IMR-90 (cell line): ENCODE results near the gene SGSH. TPM values are rescaled to one million over a fixed set of nuclear protein-coding genes. Genes with fewer than 3 reads are reported as not detected.

Experiments
- ATAC-seq: fragments of 200-7000 bp; cut with Tn5 transposase; 2 replicates; pipeline ENCODE4 v1.9.1; 2020; ENCODE audit warnings: low read depth, mild to moderate bottlenecking, moderate library complexity
- BruUV-seq: library from RNA; stranded (reverse); fragments of 400-500 nt; replicated peaks from 2 replicates; lab custom pipeline; 2021; lab: Mats Ljungman, UMichigan
- CTCF ChIA-PET: fragments of 300-600 bp; formaldehyde crosslinking; extraction: SDS; loops from one replicate; lab custom pipeline; 2021; ENCODE audit warnings: antibody characterized with exemption; lab: Yijun Ruan, JAX
- POLR2A ChIA-PET: fragments of 300-600 bp; sonication (Branson Sonifier 250); formaldehyde crosslinking; loops from one replicate; lab custom pipeline; 2022; ENCODE audit warnings: antibody characterized with exemption; ENCODE audit not compliant: unreplicated experiment; lab: Charles Lee
- DNase-seq: peaks from one replicate; pipeline ENCODE4 v3.0.0; 2013
- H2AFZ ChIP-seq: replicated peaks from 2 replicates; pipeline ENCODE3; 2013; ENCODE audit warnings: low read length, mild to moderate bottlenecking; ENCODE audit not compliant: poor library complexity
- H2AK5ac ChIP-seq: 2 replicates; pipeline ENCODE4 v1.6.1; 2013; ENCODE audit warnings: low read depth, low read length, inconsistent platforms
- H2AK9ac ChIP-seq: replicated peaks from 2 replicates; pipeline ENCODE3; 2013; ENCODE audit warnings: mild to moderate bottlenecking, low read depth, low read length, moderate library complexity; ENCODE audit not compliant: poor library complexity
- H2BK120ac ChIP-seq: 2 replicates; pipeline ENCODE4 v1.6.1; 2013; ENCODE audit warnings: low read depth, low read length, inconsistent platforms
- H2BK15ac ChIP-seq: 3 replicates; pipeline ENCODE4 v1.6.1; 2013; ENCODE audit warnings: low read depth, low read length, inconsistent platforms
- H2BK20ac ChIP-seq: 2 replicates; pipeline ENCODE4 v1.6.1; 2013; ENCODE audit warnings: low read depth, mild to moderate bottlenecking, inconsistent platforms, low read length, moderate library complexity
- H2BK5ac ChIP-seq: 2 replicates; pipeline ENCODE4 v1.6.1; 2013; ENCODE audit warnings: mild to moderate bottlenecking, low read depth, low read length, inconsistent platforms; ENCODE audit not compliant: poor library complexity, severe bottlenecking
- H3K14ac ChIP-seq: replicated peaks from 2 replicates; pipeline ENCODE4 v1.6.1; 2013; ENCODE audit warnings: low read depth, low read length, inconsistent platforms
- H3K18ac ChIP-seq: 2 replicates; pipeline ENCODE4 v1.6.1; 2013; ENCODE audit warnings: low read depth, low read length, control low read depth
- H3K23ac ChIP-seq: 2 replicates; pipeline ENCODE4 v1.6.1; 2013; ENCODE audit warnings: low read depth, low read length, inconsistent platforms
- H3K27ac ChIP-seq: 2 replicates; pipeline ENCODE4 v1.5.1; 2013; ENCODE audit warnings: mild to moderate bottlenecking, control low read depth, low read length; ENCODE audit not compliant: insufficient read depth
- H3K27me3 ChIP-seq: 2 replicates; pipeline ENCODE4 v1.6.1; 2013; ENCODE audit warnings: low read length; ENCODE audit not compliant: control insufficient read depth, insufficient read depth
- H3K36me3 ChIP-seq: 2 replicates; pipeline ENCODE4 v1.6.1; 2013; ENCODE audit warnings: low read length, mixed read lengths; ENCODE audit not compliant: control insufficient read depth, insufficient read depth
- H3K4ac ChIP-seq: 2 replicates; pipeline ENCODE4 v1.6.1; 2013; ENCODE audit warnings: low read depth, low read length, inconsistent platforms
- H3K4me1 ChIP-seq: 2 replicates; pipeline ENCODE4 v1.6.1; 2013; ENCODE audit warnings: low read length, mixed read lengths; ENCODE audit not compliant: control insufficient read depth, insufficient read depth
- H3K4me2 ChIP-seq: 2 replicates; pipeline ENCODE4 v1.6.1; 2013; ENCODE audit warnings: low read depth, mild to moderate bottlenecking, control low read depth, low read length, moderate library complexity
- H3K4me3 ChIP-seq: 2 replicates; pipeline ENCODE4 v1.5.1; 2013; ENCODE audit warnings: low read depth, mild to moderate bottlenecking, control low read depth, low read length, moderate library complexity; ENCODE audit not compliant: insufficient read depth
- H3K56ac ChIP-seq: 2 replicates; pipeline ENCODE4 v1.6.1; 2013; ENCODE audit warnings: low read length, inconsistent platforms; ENCODE audit not compliant: insufficient read depth; ENCODE audit errors: extremely low read depth
- H3K79me1 ChIP-seq, 2 experiments: 2 replicates each; pipeline ENCODE4 v1.6.1; 2013; ENCODE audit warnings: low read length in 2 of 2, inconsistent platforms in 1 of 2, low read depth in 1 of 2
- H3K9ac ChIP-seq: 2 replicates; pipeline ENCODE4 v1.6.1; 2013; ENCODE audit warnings: low read depth, low read length, control low read depth
- H3K9me1 ChIP-seq: 2 replicates; pipeline ENCODE4 v1.6.1; 2013; ENCODE audit warnings: low read length, inconsistent platforms; ENCODE audit not compliant: insufficient read depth
- H3K9me3 ChIP-seq: 2 replicates; pipeline ENCODE4 v1.6.1; 2013; ENCODE audit warnings: low read length; ENCODE audit not compliant: control insufficient read depth, insufficient read depth
- H4K20me1 ChIP-seq: 2 replicates; pipeline ENCODE4 v1.6.1; 2013; ENCODE audit warnings: low read length, inconsistent platforms; ENCODE audit not compliant: insufficient read depth
- H4K5ac ChIP-seq: 2 replicates; pipeline ENCODE4 v1.6.1; 2013; ENCODE audit warnings: mild to moderate bottlenecking, low read depth, low read length, control low read depth
- H4K8ac ChIP-seq, 2 experiments: 2 replicates each; pipeline ENCODE4 v1.6.1; 2013; ENCODE audit warnings: low read depth in 2 of 2, low read length in 2 of 2, control low read depth in 1 of 2, inconsistent platforms in 1 of 2
- H4K91ac ChIP-seq: 2 replicates; pipeline ENCODE4 v1.6.1; 2013; ENCODE audit warnings: low read depth, low read length, inconsistent platforms; ENCODE audit not compliant: insufficient read depth
- BHLHE40 ChIP-seq: fragments of 150-350 bp; IDR thresholded peaks from 2 replicates; pipeline ENCODE4 v1.6.1; 2016; ENCODE audit warnings: mild to moderate bottlenecking, low read depth, low read length
- CEBPB ChIP-seq: IDR thresholded peaks from 2 replicates; pipeline ENCODE4 v1.6.1; 2012; ENCODE audit warnings: low read depth, low read length, improper control_type of control experiment
- CHD1 ChIP-seq: IDR thresholded peaks from 2 replicates; pipeline ENCODE4 v1.6.1; 2012; ENCODE audit warnings: low read depth, low read length, improper control_type of control experiment
- CTCF ChIP-seq: conservative IDR thresholded peaks from 2 replicates; pipeline ENCODE4 v1.5.1; 2012; ENCODE audit warnings: mild to moderate bottlenecking, low read depth, low read length, improper control_type of control experiment
- ELK1 ChIP-seq: fragments of 150-350 bp; IDR thresholded peaks from 2 replicates; pipeline ENCODE4 v1.6.1; 2016; ENCODE audit warnings: low read depth, mild to moderate bottlenecking, low read length, moderate library complexity, borderline replicate concordance
- FOS ChIP-seq: fragments of 150-350 bp; IDR thresholded peaks from 2 replicates; pipeline ENCODE4 v1.6.1; 2016; ENCODE audit warnings: low read depth, low read length
- MXI1 ChIP-seq: IDR thresholded peaks from 2 replicates; pipeline ENCODE4 v1.6.1; 2012; ENCODE audit warnings: low read depth, mild to moderate bottlenecking, low read length, moderate library complexity, borderline replicate concordance
- NFE2L2 ChIP-seq: fragments of 150-350 bp; IDR thresholded peaks from 2 replicates; pipeline ENCODE4 v1.6.1; 2016; ENCODE audit warnings: low read depth, mild to moderate bottlenecking, low read length
- POLR2A ChIP-seq: IDR thresholded peaks from 2 replicates; pipeline ENCODE4 v1.6.1; 2012; ENCODE audit warnings: mild to moderate bottlenecking, low read depth, low read length
- RAD21 ChIP-seq: IDR thresholded peaks from 2 replicates; pipeline ENCODE4 v1.6.1; 2012; ENCODE audit warnings: low read length, improper control_type of control experiment
- RCOR1 ChIP-seq: IDR thresholded peaks from 2 replicates; pipeline ENCODE4 v1.6.1; 2012; ENCODE audit warnings: mild to moderate bottlenecking, low read length, improper control_type of control experiment; ENCODE audit not compliant: insufficient replicate concordance
- RFX5 ChIP-seq: IDR thresholded peaks from 2 replicates; pipeline ENCODE4 v1.8.0; 2012; ENCODE audit warnings: low read depth, mild to moderate bottlenecking, low read length, moderate library complexity
- SMC3 ChIP-seq: fragments of 150-350 bp; IDR thresholded peaks from 2 replicates; pipeline ENCODE4 v1.6.1; 2016; ENCODE audit warnings: low read depth, mild to moderate bottlenecking, antibody characterized with exemption, low read length, moderate library complexity
- WGBS, 2 experiments: methylation state at CpG; one replicate each; pipeline versions ENCODE4 v1.1.5 to v1.1.7; 2013; ENCODE audit warnings: missing lambda C conversion rate in 2 of 2; ENCODE audit not compliant: insufficient read length in 1 of 2; ENCODE audit errors: extremely low coverage in 2 of 2; 5-methylcytosine and 5-hydroxymethylcytosine counted together
- dilution Hi-C: fragments of 300-500 bp; cut with HindIII; formaldehyde crosslinking; loops from one replicate; pipeline ENCODE4 v1.14.3; 2018; ENCODE audit warnings: low sequenced_read_pairs; ENCODE audit not compliant: unreplicated experiment
- in situ Hi-C: fragments of 300-500 bp; cut with MboI; formaldehyde crosslinking; loops from 3 replicates; pipeline ENCODE4 v1.14.3; 2019; ENCODE audit warnings: low sequenced_read_pairs, inconsistent platforms, mixed read lengths
- intact Hi-C: fragments of 100-400 bp; cut with micrococcal nuclease; formaldehyde crosslinking; loops from 2 replicates; pipeline ENCODE4 v1.10.0; 2022
- polyA plus RNA-seq, 3 experiments: library from polyadenylated mRNA; depleted of rRNA; stranded (reverse); fragments of >200 nt; gene quantifications; 2 replicates each; pipeline ENCODE4 v1.2.3, GENCODE V29; 2012; ENCODE audit warnings: low replicate concordance in 1 of 3
- total RNA-seq: library from RNA; depleted of rRNA; stranded (reverse); fragments of >200 nt; gene quantifications from 2 replicates; pipeline ENCODE4 v1.2.3, GENCODE V29; 2012

The SGSH gene
- total and polyA plus RNA-seq, 2 of the 4 experiments (the other 2 are of a cell fraction): 3.0 to 41.5 TPM

- CTCF ChIA-PET: no interaction called here
- no peak overlapping the region for H2BK20ac ChIP-seq
- H3K27me3 ChIP-seq: no peaks in the 10 kb centered on the region
- H2BK5ac ChIP-seq: no peak overlapping the region
- no TSS peak for BruUV-seq
- no peak overlapping the region for H3K4ac ChIP-seq
- DNase-seq (no peak), ATAC-seq (no peak)
- dilution Hi-C loops (no loop called here), intact Hi-C loops (no loop called here), in situ Hi-C loops (no loop called here)
- H3K4me3 ChIP-seq: no peak overlapping the region
- no peak overlapping the region for H3K4me2 ChIP-seq
- no peak overlapping the region for H4K5ac ChIP-seq
- no peak overlapping the region for H4K91ac ChIP-seq
- H2AK5ac ChIP-seq: no peak overlapping the region
- H3K14ac ChIP-seq: no peak overlapping the region
- no peak overlapping the region for H3K18ac ChIP-seq
- no peak overlapping the region for H3K56ac ChIP-seq
- H3K36me3 ChIP-seq: no peaks in the 10 kb centered on the region
- H4K20me1 ChIP-seq: no peaks in the 10 kb centered on the region
- POLR2A ChIA-PET: no interaction called here
- no peak for TF ChIP-seq ELK1
- TF ChIP-seq POLR2A: no peak
- TF ChIP-seq CTCF: no peak
- TF ChIP-seq CHD1: no peak
- TF ChIP-seq FOS: no peak
- TF ChIP-seq RFX5: no peak
- TF ChIP-seq CEBPB: no peak
- TF ChIP-seq RAD21: no peak
- no peak for TF ChIP-seq MXI1
- no peak for TF ChIP-seq NFE2L2
- no peak for TF ChIP-seq RCOR1
- no peak for TF ChIP-seq SMC3
- TF ChIP-seq BHLHE40: no peak
- no peaks in the 10 kb centered on the region for H3K79me1 ChIP-seq
- H3K4me1 ChIP-seq: no peaks in the 10 kb centered on the region
- no peak overlapping the region for H3K23ac ChIP-seq
- H3K9ac ChIP-seq: no peak overlapping the region
- H3K9me3 ChIP-seq: no peaks in the 10 kb centered on the region
- H3K27ac ChIP-seq: no peak overlapping the region
- no peak overlapping the region for H2BK15ac ChIP-seq
- WGBS, 2 experiments: 84% methylated on average over 15 of the region's 15 CpGs; no CpG with 5 or more reads in 1 of the 2 experiments
- H3K9me1 ChIP-seq: no peaks in the 10 kb centered on the region
- H4K8ac ChIP-seq: no peak overlapping the region
- H2AK9ac ChIP-seq: no peak overlapping the region
- no peak overlapping the region for H2BK120ac ChIP-seq
- no peak overlapping the region for H2AFZ ChIP-seq
Observed at GRCh38 chr17:80201446-80201845, 18.7 kb downstream of the SGSH start.
